ENCODE measurements around the gene ZNF496. TPM values are rescaled to one million over a fixed set of nuclear protein-coding genes. Genes with fewer than 3 reads are reported as not detected.

ZNF496 gene
- total and polyA plus RNA-seq, 9 of the 15 experiments (the other 6 are each of a cell fraction or from before 2014, with no cell fraction given), result 4.3 to 54.0 (median 31.3) TPM

DNA sequence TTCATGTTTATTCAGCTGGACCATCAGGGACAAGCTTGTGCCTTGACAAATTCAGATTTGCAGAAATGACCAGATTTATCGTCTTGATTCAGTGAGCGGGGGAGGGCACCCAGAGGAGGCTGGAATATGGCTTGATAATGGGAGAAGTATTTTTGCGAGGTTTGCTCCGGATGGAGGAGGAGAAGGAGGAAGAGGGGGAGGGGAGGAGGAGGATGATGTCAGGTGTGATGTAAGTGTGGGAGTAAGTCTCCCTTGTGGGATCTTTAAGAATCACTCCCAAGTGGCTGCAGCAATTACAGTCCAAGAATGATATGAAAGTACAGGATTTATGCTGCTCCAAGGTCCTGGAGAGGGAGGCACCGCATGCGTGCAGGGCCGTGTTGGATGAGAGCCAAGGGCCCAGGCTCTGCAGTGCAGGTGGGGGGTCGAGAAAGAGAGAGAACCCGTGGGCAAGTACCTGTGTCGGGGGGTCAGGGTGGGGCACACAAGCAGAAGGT is 5.6 kb upstream of the ZNF496 start (continued):
- TF ChIP-seq, protein P1, sequence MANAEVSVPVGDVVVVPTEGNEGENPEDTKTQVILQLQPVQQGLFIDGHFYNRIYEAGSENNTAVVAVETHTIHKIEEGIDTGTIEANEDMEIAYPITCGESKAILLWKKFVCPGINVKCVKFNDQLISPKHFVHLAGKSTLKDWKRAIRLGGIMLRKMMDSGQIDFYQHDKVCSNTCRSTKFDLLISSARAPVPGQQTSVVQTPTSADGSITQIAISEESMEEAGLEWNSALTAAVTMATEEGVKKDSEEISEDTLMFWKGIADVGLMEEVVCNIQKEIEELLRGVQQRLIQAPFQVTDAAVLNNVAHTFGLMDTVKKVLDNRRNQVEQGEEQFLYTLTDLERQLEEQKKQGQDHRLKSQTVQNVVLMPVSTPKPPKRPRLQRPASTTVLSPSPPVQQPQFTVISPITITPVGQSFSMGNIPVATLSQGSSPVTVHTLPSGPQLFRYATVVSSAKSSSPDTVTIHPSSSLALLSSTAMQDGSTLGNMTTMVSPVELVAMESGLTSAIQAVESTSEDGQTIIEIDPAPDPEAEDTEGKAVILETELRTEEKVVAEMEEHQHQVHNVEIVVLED (CRISPR knock-in tag; IDR thresholded peaks at IDR 0.05), result no peak
- TF ChIP-seq SP2 (IDR thresholded peaks at IDR 0.05; ENCODE audit: extremely low read depth, low read depth, low read length, poor library complexity, severe bottlenecking) (no peak), SAFB (IDR thresholded peaks at IDR 0.05; ENCODE audit: borderline replicate concordance, low read depth, low read length) (no peak), ZBTB7A (IDR thresholded peaks at IDR 0.05; ENCODE audit: borderline replicate concordance, control insufficient read depth, low read depth, low read length) (no peak), EWSR1 (IDR thresholded peaks at IDR 0.05; ENCODE audit: borderline replicate concordance, low read depth, partially characterized antibody) (no peak), L3MBTL2 (IDR thresholded peaks at IDR 0.05) (no peak), ZNF318 (IDR thresholded peaks at IDR 0.05; ENCODE audit: borderline replicate concordance in 1 of 2, low read depth in 1 of 2) (0 out of 4 replicates have a peak, but pooled peaks of 1 of the 2 experiments have one; percentile 43), ZKSCAN3 (CRISPR knock-in tag; IDR thresholded peaks at IDR 0.05) (no peak), PCBP2 (IDR thresholded peaks at IDR 0.05; ENCODE audit: low read depth, low read length, poor library complexity, severe bottlenecking) (no peak), HMG20A (CRISPR knock-in tag; conservative IDR thresholded peaks at IDR 0.05) (no peak), NFIC (IDR thresholded peaks at IDR 0.05) (peak; percentile 85)
- TF ChIP-seq, protein P2, sequence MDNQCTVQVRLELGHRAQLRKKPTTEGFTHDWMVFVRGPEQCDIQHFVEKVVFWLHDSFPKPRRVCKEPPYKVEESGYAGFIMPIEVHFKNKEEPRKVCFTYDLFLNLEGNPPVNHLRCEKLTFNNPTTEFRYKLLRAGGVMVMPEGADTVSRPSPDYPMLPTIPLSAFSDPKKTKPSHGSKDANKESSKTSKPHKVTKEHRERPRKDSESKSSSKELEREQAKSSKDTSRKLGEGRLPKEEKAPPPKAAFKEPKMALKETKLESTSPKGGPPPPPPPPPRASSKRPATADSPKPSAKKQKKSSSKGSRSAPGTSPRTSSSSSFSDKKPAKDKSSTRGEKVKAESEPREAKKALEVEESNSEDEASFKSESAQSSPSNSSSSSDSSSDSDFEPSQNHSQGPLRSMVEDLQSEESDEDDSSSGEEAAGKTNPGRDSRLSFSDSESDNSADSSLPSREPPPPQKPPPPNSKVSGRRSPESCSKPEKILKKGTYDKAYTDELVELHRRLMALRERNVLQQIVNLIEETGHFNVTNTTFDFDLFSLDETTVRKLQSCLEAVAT (IDR thresholded peaks at IDR 0.05), result no peak
